SJSA1 (cell line): ENCODE measurements around the gene PCSK5. TPM values are rescaled to one million over a fixed set of nuclear protein-coding genes. Genes with fewer than 3 reads are reported as not detected.

Experiments used
- DNase-seq, 2 experiments: peaks; one replicate each; pipeline ENCODE4 v3.0.0-alpha.2; 2015 to 2020; ENCODE audit warnings: low spot score in 2 of 2, low read depth in 1 of 2
- H3K27ac ChIP-seq: fragments of 250-450 bp; sonication (Bioruptor Pico); 2 replicates; pipeline ENCODE4 v1.5.1; 2020; ENCODE audit warnings: mild to moderate bottlenecking, moderate library complexity
- H3K27me3 ChIP-seq: fragments of 250-450 bp; sonication (Bioruptor Pico); replicated peaks from 2 replicates; pipeline ENCODE4 v1.5.1; 2020; ENCODE audit warnings: mild to moderate bottlenecking, moderate library complexity
- H3K36me3 ChIP-seq: fragments of 250-450 bp; sonication (Bioruptor Pico); 2 replicates; pipeline ENCODE4 v1.5.1; 2020; ENCODE audit warnings: mild to moderate bottlenecking
- H3K4me1 ChIP-seq: fragments of 250-450 bp; sonication (Bioruptor Pico); replicated peaks from 2 replicates; pipeline ENCODE4 v1.6.1; 2021; ENCODE audit warnings: mild to moderate bottlenecking
- H3K4me3 ChIP-seq: fragments of 250-450 bp; sonication (Bioruptor Pico); 2 replicates; pipeline ENCODE4 v1.5.1; 2020; ENCODE audit warnings: mild to moderate bottlenecking
- H3K9me3 ChIP-seq: fragments of 250-450 bp; sonication (Bioruptor Pico); replicated peaks from 2 replicates; pipeline ENCODE4 v1.5.1; 2020; ENCODE audit warnings: mild to moderate bottlenecking
- total RNA-seq: library from RNA; depleted of rRNA; stranded (reverse); fragments of >200 nt; shearing (Covaris generic); gene quantifications from 2 replicates; pipeline ENCODE4 v1.2.3, GENCODE V29; 2014

PCSK5 gene
- total RNA-seq, 1 experiment from 2014 or later: 20.8 TPM

DNA sequence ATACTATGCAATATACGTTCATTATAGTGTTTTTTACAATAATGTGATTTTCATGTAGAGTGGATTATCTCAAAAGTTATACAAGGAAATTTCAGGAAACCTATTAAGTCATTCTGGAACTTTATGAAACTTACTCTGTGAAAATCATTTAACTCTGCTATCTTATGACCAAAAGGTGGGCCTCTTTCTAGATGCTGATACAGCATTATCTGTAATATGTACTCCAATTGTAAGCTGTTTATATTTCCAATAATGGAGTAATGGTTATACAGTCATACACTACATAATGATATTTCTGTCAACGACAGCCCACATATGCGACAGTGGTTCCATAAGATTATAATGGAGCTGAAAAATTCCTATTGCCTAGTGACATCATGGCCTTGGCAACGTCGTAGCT is 18.8 kb upstream of the PCSK5 start:
- H3K4me3 ChIP-seq: no peak overlapping the region
- H3K27me3 ChIP-seq: no peaks in the 10 kb centered on the region
- H3K4me1 ChIP-seq: no peaks in the 10 kb centered on the region
- no peaks in the 10 kb centered on the region for H3K9me3 ChIP-seq
- no peak for DNase-seq
- no peak overlapping the region for H3K27ac ChIP-seq
- no peaks in the 10 kb centered on the region for H3K36me3 ChIP-seq

GRCh38 chr9:75873712-75874111 is 16.8 kb upstream of the PCSK5 start:
- H3K27me3 ChIP-seq: no peaks in the 10 kb centered on the region
- no peak for DNase-seq
- no peaks in the 10 kb centered on the region for H3K36me3 ChIP-seq
- no peak overlapping the region for H3K4me3 ChIP-seq
- H3K9me3 ChIP-seq: no peaks in the 10 kb centered on the region
- no peaks in the 10 kb centered on the region for H3K4me1 ChIP-seq
- no peak overlapping the region for H3K27ac ChIP-seq

- Histone ChIP-seq H3K36me3 (no peaks in the 10 kb centered on the region), H3K27me3 (no peaks in the 10 kb centered on the region), H3K27ac (no peak overlapping the region), H3K4me3 (no peak overlapping the region), H3K9me3 (no peaks in the 10 kb centered on the region), H3K4me1 (peaks cover 11% of the 10 kb centered on the region)
- DNase-seq: no peak
Measured at GRCh38 chr9:75876999-75877640, 13.4 kb upstream of the PCSK5 start.

DNA sequence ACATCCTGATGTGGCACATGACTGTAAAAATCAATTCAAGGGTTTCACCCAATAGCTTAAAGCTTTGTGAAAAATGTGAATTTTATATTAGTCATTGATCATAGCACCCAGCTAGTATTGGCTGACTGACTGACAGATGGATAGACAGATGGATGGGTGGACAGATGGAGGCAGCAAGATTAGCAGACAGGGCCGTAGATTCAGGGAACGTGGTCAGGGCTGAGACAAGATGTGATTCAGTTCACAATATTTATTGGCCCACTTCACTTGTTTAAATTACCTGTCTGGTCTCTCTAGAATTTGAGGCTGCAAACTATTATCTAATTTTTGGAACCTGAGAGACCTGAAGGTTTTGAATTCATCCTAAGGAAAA is 12.0 kb upstream of the PCSK5 start:
- H3K27me3 ChIP-seq: no peaks in the 10 kb centered on the region
- H3K4me1 ChIP-seq: peaks cover 11% of the 10 kb centered on the region
- H3K9me3 ChIP-seq: no peaks in the 10 kb centered on the region
- H3K4me3 ChIP-seq: no peak overlapping the region
- H3K36me3 ChIP-seq: no peaks in the 10 kb centered on the region
- no peak for DNase-seq
- no peak overlapping the region for H3K27ac ChIP-seq

DNA sequence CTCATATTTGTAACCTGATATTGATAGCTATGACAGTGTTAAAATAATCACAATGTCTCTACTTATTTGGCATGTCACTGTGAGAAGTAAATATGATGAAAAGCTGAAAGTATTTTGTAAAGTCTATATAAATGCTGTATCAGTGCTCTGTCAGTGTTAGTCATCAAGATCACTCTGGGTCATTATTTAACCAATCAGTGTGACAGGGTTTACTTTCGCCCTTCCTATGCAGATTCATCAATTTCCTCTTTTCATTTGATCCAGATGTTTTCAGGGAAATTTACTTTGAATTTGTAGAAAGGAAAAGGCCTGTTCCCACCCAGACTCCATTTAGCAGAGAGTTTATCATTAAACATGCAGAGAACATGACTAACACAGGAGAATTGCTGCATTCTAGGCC is 9.9 kb upstream of the PCSK5 start:
- Histone ChIP-seq H3K27ac (no peak overlapping the region), H3K9me3 (no peaks in the 10 kb centered on the region), H3K4me1 (peaks cover 11% of the 10 kb centered on the region), H3K36me3 (no peaks in the 10 kb centered on the region), H3K27me3 (no peaks in the 10 kb centered on the region), H3K4me3 (no peak overlapping the region)
- DNase-seq: no peak

DNA sequence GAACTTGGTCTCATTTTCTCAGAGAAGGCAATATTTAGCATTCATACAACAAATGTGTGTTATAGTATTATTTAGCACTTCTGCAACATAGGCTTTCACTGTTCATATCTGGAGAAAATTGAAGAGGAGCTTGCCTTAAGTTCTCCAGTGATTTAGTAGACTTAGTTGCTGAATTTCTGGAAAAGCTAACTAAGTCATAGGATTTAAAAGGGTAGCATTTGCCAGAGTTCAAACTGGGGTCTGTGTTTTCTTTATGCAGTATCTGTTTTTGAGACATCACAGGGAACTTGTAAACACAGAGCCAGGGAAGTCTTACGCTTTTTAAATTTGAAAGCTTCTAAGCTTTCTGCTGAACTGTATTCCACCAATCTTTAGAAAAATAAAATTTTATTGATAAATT is 8.7 kb upstream of the PCSK5 start:
- no peak for DNase-seq
- Histone ChIP-seq H3K36me3 (no peaks in the 10 kb centered on the region), H3K4me3 (no peak overlapping the region), H3K27ac (no peak overlapping the region), H3K4me1 (peaks cover 11% of the 10 kb centered on the region), H3K27me3 (no peaks in the 10 kb centered on the region), H3K9me3 (no peaks in the 10 kb centered on the region)

DNA sequence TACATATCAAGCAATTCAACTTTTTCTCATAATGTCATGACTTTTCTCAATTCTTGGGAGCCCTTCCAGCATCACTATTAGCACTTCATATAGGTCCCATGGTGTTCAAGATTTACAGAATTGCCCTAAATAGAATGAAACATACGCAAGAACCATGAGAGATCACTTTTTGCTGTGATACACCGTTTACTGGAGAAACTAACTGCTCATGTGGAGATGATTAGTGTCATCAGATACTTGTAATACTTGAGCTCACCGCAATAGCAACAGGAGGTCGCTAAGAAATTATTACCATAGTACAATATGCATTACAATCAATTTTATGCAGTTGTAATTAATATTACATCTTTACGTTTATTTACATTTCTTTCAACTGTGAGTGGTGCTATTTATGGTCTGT is 4.8 kb upstream of the PCSK5 start:
- DNase-seq: no peak
- Histone ChIP-seq H3K4me3 (no peak overlapping the region), H3K27ac (no peak overlapping the region), H3K36me3 (no peaks in the 10 kb centered on the region), H3K4me1 (no peaks in the 10 kb centered on the region), H3K9me3 (no peaks in the 10 kb centered on the region), H3K27me3 (no peaks in the 10 kb centered on the region)

GRCh38 chr9:75889577-75889976 is 896 bp upstream of the PCSK5 start:
- no peak for DNase-seq
- H3K27me3 ChIP-seq: no peaks in the 10 kb centered on the region
- peak overlapping the region; percentile 55 for H3K27ac ChIP-seq
- no peaks in the 10 kb centered on the region; the same call in 1 of the 2 replicates for H3K36me3 ChIP-seq
- no peaks in the 10 kb centered on the region for H3K9me3 ChIP-seq
- peak overlapping the region; percentile 78 for H3K4me3 ChIP-seq
- peaks cover 11% of the 10 kb centered on the region for H3K4me1 ChIP-seq

DNA sequence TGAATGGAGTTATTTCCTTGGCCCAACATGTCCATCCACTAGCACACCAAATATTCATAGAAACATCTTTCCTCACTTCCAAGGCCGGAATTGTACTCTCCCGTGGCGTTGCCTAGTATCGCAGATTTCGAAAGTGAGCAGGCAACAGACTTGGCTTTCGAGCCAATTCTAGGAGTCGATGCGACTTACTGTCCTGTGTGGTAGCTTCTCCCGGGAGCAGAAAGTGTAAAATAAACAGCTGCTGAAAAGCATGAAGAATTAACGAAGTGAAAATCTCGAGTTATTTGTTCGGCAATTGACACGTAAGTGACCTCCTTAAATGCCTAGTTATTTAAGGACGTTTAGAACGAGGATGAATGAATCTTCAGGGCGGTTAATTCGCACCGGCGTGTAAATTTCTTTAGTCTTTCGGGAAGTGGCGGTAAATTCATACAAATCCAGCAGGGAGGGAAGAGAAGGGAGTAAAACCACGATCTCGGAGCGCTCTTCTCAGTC is 449 bp upstream of the PCSK5 start:
- no peaks in the 10 kb centered on the region; the same call in 1 of the 2 replicates for H3K36me3 ChIP-seq
- H3K27ac ChIP-seq: peak overlapping the region; percentile 55
- peaks cover 11% of the 10 kb centered on the region for H3K4me1 ChIP-seq
- peak in 1 of 2 experiments; percentile 47 for DNase-seq
- no peaks in the 10 kb centered on the region for H3K9me3 ChIP-seq
- H3K27me3 ChIP-seq: no peaks in the 10 kb centered on the region
- H3K4me3 ChIP-seq: peak overlapping the region; percentile 78

GRCh38 chr9:75891277-75891741 is 836 bp downstream of the PCSK5 start:
- H3K27me3 ChIP-seq: no peaks in the 10 kb centered on the region
- peak overlapping the region; percentile 78 for H3K4me3 ChIP-seq
- peaks cover 11% of the 10 kb centered on the region for H3K4me1 ChIP-seq
- no peaks in the 10 kb centered on the region; the same call in 1 of the 2 replicates for H3K36me3 ChIP-seq
- no peaks in the 10 kb centered on the region for H3K9me3 ChIP-seq
- H3K27ac ChIP-seq: peak overlapping the region; percentile 25; the same call in 1 of the 2 replicates
- DNase-seq: peak in 1 of 2 experiments; percentile 68

DNA sequence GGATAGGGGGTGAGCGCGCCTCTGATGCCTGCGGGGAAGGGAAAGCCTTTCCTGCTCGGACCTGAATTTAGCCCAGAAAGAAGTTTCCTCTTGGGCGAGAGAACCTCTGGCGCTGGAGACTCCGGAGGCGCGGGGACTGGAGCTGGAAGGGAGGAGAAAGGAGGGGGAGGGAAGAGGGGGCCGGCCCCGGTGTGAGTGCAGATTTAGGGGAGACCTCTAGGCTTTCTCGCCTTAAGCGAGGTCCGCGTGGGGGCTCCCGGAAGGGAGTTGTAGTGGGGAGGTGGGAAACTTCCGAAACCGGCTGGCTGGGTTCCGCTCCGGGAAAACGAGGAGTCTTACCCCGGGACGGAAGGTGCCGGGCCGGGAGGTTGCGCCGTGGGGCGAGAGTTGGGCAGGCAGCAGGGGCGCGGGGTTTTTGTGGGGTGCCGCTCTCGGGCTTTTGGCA is 1.3 kb downstream of the PCSK5 start:
- Histone ChIP-seq H3K36me3 (no peaks in the 10 kb centered on the region; the same call in 1 of the 2 replicates), H3K9me3 (no peaks in the 10 kb centered on the region), H3K4me3 (peak overlapping the region; percentile 78), H3K4me1 (peaks cover 11% of the 10 kb centered on the region), H3K27ac (no peak overlapping the region), H3K27me3 (no peaks in the 10 kb centered on the region)
- DNase-seq: peak; percentile 15 to 43

DNA sequence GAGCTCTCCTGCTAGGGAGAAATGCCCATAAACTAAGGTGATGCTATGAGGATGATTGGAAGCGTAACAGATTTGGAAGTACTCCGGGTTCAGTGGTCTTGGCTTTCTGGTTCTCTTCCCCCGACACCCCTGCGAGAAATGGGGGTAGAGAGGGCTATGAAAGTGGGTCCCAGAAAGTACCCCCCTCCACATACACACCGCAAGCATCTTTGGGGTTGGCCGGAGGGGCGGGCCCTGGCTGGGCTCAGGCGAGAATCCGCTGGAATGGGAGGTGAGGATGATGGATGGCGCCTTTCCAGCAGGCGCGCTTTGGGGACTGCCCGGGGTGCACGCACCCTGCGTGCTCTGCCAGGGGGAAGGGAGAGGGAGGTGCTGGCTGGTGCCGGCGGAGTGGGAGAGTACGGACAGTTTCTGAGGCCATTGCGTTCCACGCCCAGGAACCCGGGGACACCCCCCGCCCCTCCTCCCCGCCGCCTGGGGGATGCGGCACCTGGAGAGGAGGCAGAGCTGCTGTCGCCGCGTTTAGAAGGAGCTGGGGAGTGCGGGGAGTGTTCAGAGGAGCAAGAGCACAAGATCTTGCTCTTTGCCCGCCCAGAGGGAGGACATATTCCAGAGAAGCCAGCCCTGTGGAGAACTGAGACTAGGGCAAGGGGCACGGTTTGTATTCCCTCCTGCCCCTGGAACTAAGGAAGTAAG is 1.9 kb downstream of the PCSK5 start:
- Histone ChIP-seq H3K4me3 (peak overlapping the region; percentile 78), H3K36me3 (no peaks in the 10 kb centered on the region; the same call in 1 of the 2 replicates), H3K4me1 (peaks cover 11% of the 10 kb centered on the region), H3K27ac (no peak overlapping the region), H3K9me3 (no peaks in the 10 kb centered on the region), H3K27me3 (no peaks in the 10 kb centered on the region)
- peak; percentile 22 to 47 for DNase-seq

DNA sequence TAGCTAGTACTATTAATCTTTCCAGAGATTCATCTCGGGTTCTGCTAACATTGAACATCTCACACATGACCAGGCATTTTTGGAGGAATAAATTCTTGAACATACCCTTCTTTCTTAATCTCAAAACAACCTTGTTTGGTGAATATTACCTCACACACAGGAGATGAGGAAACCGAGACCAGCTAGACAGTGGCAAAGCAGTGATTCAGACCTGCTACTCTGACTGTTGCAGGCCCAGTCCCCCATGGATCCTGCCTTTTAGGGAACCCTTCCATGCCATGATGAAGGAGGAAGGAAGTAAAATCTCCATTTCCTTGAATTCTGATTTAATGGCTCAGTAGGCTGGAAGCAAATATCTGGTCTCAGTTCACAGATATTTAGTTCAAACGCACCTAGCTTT is 2.6 kb downstream of the PCSK5 start:
- H3K4me3 ChIP-seq: peak overlapping the region; percentile 78
- no peaks in the 10 kb centered on the region for H3K27me3 ChIP-seq
- H3K4me1 ChIP-seq: peaks cover 11% of the 10 kb centered on the region
- no peaks in the 10 kb centered on the region for H3K9me3 ChIP-seq
- H3K36me3 ChIP-seq: no peaks in the 10 kb centered on the region; the same call in 1 of the 2 replicates
- no peak overlapping the region for H3K27ac ChIP-seq
- DNase-seq: no peak

- H3K9me3 ChIP-seq: no peaks in the 10 kb centered on the region
- H3K27ac ChIP-seq: no peak overlapping the region
- no peaks in the 10 kb centered on the region; the same call in 1 of the 2 replicates for H3K36me3 ChIP-seq
- peaks cover 11% of the 10 kb centered on the region for H3K4me1 ChIP-seq
- H3K27me3 ChIP-seq: no peaks in the 10 kb centered on the region
- DNase-seq: no peak
- H3K4me3 ChIP-seq: no peak overlapping the region
Measured at GRCh38 chr9:75894566-75894965, 4.1 kb downstream of the PCSK5 start.
